HEK293T (cell line): ENCODE results near the gene UGCG.

Source experiments
- ARNT ChIP-seq: fragments of 450-650 bp; IDR thresholded peaks from 2 replicates; pipeline ENCODE4 v1.6.1; 2017; ENCODE audit warnings: mild to moderate bottlenecking
- BHLHE40 ChIP-seq: fragments of 450-650 bp; IDR thresholded peaks from 2 replicates; pipeline ENCODE4 v1.6.1; 2016; ENCODE audit warnings: mild to moderate bottlenecking, moderate library complexity, borderline replicate concordance
- FOXA1 ChIP-seq: fragments of 450-650 bp; IDR thresholded peaks from 2 replicates; pipeline ENCODE4 v1.6.1; 2016; ENCODE audit warnings: mild to moderate bottlenecking
- FOXK2 ChIP-seq: fragments of 450-650 bp; IDR thresholded peaks from 2 replicates; pipeline ENCODE4 v1.6.1; 2016; ENCODE audit warnings: mild to moderate bottlenecking
- FOXM1 ChIP-seq: fragments of 450-650 bp; IDR thresholded peaks from 2 replicates; pipeline ENCODE4 v1.6.1; 2017; ENCODE audit warnings: mild to moderate bottlenecking, borderline replicate concordance
- HDGF ChIP-seq: fragments of 450-650 bp; IDR thresholded peaks from 2 replicates; pipeline ENCODE4 v1.6.1; 2017; ENCODE audit warnings: antibody characterized with exemption, borderline replicate concordance
- L3MBTL2 ChIP-seq: fragments of 450-650 bp; conservative IDR thresholded peaks from 2 replicates; pipeline ENCODE4 v1.6.1; 2016; ENCODE audit warnings: mild to moderate bottlenecking
- LEF1 ChIP-seq: fragments of 450-650 bp; IDR thresholded peaks from 2 replicates; pipeline ENCODE4 v1.6.1; 2017; ENCODE audit warnings: mild to moderate bottlenecking, borderline replicate concordance
- NFRKB ChIP-seq: fragments of 450-650 bp; IDR thresholded peaks from 2 replicates; pipeline ENCODE4 v1.6.1; 2016; ENCODE audit warnings: mild to moderate bottlenecking, moderate library complexity
- SP1 ChIP-seq: fragments of 450-650 bp; IDR thresholded peaks from 2 replicates; pipeline ENCODE4 v1.6.1; 2017
- SUZ12 ChIP-seq: fragments of 450-650 bp; IDR thresholded peaks from 2 replicates; pipeline ENCODE4 v1.6.1; 2016; ENCODE audit warnings: mild to moderate bottlenecking
- TARDBP ChIP-seq: fragments of 450-650 bp; IDR thresholded peaks from 2 replicates; pipeline ENCODE4 v1.6.1; 2016
- ZNF384 ChIP-seq: fragments of 450-650 bp; IDR thresholded peaks from 2 replicates; pipeline ENCODE4 v1.6.1; 2016
- TF ChIP-seq, protein P1 (sequence below): fragments of 450-650 bp; IDR thresholded peaks from 2 replicates; pipeline ENCODE4 v1.6.1; 2016

DNA sequence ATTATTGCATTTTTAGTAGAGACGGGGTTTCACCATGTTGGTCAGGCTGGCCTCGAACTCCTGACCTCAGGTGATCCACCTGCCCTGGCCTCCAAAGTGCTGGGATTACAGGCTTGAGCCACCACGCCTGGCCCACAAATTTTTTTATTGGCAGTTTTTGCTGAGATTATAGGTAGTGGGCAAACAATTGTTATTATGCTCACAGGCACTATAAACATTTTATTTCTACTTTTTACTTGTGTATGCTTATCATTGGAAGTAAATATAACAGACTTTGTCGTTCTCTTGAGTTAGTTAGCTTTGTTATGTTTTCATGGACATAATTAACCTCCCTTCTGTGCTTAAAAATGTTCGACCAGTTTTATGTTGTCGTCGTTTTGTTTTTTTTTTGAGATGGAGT is 23.9 kb downstream of the UGCG start:
- TF ChIP-seq BHLHE40 (no peak), FOXA1 (no peak), NFRKB (no peak), SP1 (no peak), SUZ12 (no peak), ARNT (no peak), TARDBP (no peak), ZNF384 (no peak), LEF1 (no peak), FOXK2 (no peak), FOXM1 (no peak), L3MBTL2 (no peak), HDGF (no peak)
- TF ChIP-seq, protein P1, sequence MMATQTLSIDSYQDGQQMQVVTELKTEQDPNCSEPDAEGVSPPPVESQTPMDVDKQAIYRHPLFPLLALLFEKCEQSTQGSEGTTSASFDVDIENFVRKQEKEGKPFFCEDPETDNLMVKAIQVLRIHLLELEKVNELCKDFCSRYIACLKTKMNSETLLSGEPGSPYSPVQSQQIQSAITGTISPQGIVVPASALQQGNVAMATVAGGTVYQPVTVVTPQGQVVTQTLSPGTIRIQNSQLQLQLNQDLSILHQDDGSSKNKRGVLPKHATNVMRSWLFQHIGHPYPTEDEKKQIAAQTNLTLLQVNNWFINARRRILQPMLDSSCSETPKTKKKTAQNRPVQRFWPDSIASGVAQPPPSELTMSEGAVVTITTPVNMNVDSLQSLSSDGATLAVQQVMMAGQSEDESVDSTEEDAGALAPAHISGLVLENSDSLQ: no peak
